ENCODE results near the gene RASSF4.

GRCh38 chr10:44983895-44984278 is 24.3 kb downstream of the RASSF4 start:
- TF ChIP-seq CTCF (IDR thresholded peaks at IDR 0.05) (no peak), POLR2A (IDR thresholded peaks at IDR 0.05) (no peak)

Data from breast epithelium (tissue), 3 donors.